ENCODE results near the gene KRTAP4-7.
"Not testable (repeated sequence)": the region's sequence is repeated elsewhere in the genome, so short reads cannot be mapped to it uniquely, and the experiment has no call there.

The KRTAP4-7 gene

DNA sequence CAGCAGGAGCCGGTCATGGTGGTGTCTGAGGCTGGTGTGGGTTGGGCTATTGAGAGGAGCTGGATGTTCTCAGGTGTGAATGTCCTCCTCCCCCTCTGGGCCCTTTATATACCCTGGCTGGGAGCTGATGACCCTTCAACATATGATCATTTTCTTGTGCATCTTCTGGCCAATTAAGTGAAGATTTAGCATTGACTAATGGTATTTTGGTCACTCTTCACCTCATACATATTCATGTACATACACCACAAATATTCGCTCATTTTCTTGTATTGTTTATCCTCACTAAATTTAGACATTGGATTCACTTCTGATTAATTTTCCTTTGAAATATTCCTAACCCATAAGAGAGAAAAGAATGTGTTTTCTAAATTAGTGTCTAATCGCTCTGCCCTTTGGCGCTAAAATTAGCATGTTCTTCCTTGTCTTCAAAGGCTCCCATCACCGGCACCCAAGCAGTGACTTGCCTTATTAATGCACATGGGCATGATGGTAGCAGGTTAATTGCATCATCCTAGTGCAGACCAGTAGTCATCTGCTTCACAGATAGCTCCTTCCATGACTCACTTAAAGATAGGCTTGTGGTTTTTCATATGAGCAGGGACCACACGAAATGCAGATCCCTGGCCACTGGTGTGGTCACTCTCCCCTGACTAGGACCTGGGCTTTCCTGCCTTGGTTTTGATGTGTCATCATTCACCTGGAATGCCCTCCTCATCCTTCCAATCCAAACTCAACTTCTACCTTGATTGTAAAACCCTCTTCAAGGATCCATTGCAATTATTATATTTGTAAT lies 17.9 kb upstream of the KRTAP4-7 start, which contains the start of gene KRTAP2-4:
Gene KRTAP2-4, minus strand, starts transcription at position 51 of the 796 bp plus-strand sequence. Its CDS starts 34 bp downstream, at position 17.
- DNase-seq: no peak

DNA sequence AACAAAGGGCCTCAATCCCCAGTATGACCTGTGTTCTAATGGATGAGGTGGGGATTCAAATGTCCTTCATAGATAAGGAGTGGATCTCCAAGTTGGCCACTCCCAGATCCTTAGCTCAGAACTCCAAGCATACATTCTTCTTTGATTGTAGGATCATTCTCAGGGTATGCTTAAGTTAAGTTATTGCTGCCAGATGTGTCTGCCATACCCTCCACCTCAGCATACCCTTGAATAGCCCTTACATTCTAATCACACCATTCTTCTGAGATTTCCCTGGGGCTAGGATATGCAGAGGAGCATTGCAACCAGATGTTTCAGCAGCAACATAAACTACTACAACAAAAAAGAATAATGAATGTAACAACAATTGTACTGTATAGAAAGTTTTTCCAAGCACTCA lies 16.7 kb upstream of the KRTAP4-7 start:
- no peak for DNase-seq

DNA sequence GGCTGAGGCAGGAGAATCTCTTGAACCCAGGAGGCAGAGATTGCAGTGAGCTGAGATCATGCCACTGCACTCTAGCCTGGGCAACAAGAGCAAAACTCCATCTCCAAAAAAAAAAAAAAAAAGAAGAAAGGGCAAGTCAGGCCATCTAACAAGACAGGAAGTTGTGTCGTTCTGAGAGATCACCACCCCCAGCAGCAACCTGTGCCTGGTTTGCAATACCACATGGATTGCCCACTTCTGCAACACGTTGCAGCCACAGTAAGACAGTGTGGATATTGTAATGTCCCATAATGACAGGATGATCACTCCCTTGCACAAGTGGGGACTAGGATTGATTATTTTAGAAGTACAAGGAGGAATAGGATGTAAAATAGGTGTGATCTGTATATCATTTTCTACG lies 14.9 kb upstream of the KRTAP4-7 start:
- no peak for DNase-seq

DNA sequence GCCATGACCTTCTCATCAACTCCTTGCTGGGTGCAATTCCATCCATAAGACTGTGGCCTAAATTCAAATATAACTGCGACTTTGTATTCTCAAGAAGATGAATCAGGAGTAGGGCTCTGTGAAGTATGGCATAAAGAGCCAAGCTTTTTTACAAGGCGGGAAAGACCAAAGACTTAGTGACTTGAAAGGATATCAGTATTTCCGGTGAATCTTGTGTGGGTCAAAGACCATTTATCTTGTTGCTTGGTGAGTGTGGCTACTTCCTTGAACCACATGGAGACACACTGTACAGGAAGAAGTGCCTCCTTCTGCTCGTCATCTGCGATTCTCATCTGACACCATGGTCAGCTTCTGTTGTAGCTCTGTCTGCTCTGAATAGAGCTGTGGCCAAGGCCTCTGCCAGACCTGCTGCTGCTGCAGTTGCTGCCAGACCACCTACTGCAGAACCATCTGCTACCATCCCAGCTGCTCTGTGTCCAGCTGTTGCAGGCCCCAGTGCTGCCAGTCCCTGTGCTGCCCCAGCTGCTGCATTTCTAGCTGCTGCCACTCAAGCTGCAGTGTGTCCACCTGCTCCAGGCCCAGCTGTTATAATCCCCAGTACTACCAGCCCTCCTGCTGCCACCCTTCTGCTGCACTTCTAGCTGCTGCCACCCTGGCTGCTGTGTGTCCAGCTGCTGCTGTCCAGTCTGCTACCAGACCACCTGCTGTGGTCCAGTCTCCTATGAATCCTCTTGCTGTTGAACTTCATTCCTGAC lies 12.2 kb upstream of the KRTAP4-7 start:
- no peak for DNase-seq

DNA sequence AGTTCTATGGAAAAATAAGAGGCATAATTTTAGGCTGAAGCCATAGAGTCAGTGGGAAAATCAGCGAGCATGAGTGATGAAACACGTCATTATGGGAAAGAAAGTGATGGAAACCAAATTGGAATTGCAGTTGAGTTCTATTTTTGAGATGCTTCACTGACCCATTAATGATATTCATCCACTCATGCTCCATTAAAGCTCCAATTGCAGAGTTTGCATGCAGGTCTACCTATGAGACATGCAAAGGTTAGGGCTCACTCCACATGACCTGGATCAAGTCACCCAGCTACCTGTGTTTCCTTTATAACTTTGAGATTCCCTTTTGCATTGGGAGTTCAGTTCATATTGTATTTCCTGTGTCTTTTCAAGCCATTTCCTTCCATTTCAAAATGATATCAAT lies 10.3 kb upstream of the KRTAP4-7 start:
- no peak for DNase-seq

DNA sequence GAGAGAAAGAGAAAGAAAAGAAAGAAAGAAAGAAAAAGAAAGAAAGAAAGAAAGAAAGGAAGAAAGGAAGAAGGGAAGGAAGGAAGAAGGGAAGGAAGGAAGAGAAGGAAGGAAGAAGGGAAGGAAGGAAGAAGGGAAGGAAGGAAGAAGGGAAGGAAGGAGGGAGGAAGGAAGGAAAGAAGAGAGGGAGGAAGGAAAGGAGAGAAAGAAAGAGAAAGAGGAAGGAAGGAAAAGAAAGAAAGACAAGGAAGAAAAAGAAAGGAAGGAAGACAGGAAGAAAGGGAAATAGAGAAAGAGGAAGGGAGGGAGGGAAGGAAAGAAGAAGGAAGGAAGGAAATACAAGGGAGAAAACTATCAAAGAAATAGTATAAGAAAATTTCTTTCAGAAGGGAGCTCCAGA lies 7.2 kb upstream of the KRTAP4-7 start:
- no peak for DNase-seq

DNA sequence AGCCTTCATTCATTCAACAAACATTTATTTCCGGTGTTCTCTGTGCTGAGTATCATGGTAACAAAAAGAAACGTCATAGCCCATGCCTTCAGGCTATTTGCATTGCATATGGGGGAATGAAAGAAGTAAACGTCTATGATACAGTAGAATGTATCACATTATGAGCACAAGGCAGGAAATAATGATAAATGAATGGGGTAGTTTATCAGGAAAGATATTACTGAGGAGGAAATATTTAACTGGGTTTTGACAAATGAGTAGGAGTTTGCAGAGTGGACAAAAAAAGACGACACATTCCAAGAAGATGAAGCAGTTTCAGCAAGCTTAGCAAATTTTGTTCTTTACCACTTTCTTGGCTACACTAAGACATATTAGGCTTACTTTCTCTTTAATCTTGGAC lies 1.3 kb upstream of the KRTAP4-7 start:
- no peak for DNase-seq

DNA sequence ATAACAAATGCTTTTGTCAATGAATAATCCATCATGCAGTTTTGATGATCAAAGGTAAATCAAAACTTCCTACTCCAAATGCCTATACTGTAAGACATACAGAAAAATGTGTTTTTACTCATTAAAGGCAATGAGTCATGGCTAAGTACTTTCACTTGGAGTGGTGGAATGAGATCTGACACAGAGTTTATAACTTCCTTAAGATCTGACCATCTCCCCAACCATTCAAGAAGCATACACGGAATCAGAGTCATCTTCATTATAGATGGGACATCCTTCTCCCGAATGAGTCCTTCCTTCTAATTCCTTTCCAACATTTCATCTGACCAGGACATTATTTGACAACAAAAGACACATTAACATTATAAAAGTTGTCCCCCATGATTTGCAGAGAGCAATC lies 523 bp upstream of the KRTAP4-7 start:
- not testable (repeated sequence) for DNase-seq

DNA sequence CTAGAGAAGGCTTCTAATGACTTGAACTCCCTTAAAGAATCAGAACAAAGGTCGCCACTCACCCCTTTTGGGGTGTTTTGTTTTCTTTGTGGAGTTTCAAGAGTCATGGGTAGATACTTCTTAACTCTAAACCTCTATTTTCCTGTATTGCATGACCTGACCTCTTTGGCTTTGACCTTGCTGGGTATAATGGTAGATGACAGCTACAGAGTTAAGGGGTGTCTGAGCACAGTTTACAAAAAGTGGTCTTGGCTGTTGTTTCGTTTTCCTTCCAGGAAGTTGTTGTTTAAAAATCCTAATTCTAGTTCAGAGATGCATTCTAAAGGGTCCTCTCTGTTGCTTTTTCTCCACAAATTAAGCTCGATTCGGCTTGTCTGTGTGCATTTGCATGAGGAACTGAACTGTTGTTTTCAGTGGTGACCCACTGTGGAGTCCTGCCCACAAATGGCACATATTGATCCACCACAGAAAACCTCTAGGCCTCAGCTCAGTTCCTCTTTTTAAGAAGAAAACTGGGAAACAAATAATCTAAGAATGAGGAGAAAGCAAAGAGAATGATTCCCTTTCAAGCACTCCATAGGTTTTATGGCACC lies 4.9 kb downstream of the KRTAP4-7 start:
- not testable (repeated sequence) for DNase-seq

DNA sequence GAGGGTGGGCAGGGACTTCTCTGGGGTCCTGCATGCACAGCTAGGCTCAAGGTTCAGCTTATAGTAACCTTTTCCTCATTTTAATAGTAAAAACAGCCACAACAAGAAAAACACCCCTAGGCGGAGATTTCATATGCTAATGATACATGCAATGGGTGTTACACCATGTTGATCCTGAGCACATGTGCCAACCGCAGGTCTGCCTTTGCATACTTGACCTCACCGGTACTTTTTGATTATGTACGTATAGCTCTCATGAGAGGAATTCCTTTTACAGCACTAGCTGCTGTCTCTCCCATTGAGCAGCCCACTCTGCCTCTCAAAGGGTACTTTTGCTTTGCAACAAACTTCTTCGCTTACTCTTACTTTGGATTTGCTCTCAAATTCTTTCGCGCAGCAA lies 12.1 kb downstream of the KRTAP4-7 start:
- no peak for DNase-seq

DNA sequence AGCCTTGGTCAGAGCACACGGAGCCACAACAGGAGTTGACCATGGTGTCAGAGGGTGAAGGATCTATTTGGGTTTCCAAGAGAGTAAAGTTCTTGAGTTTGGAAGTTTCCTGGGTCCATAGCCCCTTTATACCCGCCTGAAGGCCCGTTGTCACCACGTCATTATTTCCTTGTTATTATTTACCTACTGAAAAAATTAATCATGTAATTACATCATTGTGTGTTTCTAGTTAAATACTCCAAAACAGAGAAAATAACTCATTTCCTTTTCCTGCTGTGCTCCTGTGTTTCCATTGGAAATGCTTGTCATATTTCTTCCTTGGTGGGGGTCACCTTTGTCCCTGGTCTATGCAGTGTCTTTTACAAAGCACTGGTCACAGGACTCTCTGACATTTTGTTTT lies 14.1 kb downstream of the KRTAP4-7 start, which contains the start of gene KRTAP4-8:
Gene KRTAP4-8, minus strand, starts transcription at position 101 of the 400 bp plus-strand sequence. Its CDS starts 58 bp downstream, at position 43.
- DNase-seq: no peak

DNA sequence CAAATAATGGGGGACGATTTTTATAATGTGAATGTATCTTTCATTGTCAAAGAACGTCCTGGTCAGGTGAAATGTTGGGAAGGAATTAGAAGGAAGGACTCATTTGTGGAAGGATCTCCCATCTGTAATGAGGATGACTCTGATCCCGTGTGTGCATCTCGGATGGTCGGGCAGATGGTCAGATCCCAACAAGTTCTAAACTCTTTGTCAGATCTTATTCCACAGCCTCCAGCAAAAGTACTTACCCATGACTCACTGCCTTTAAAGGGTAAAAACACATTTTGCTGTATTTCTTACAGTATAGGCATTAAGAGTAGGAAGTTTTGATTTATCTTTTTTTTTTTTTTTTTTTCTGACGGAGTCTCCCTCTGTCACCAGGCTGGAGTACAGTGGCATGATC lies 14.5 kb downstream of the KRTAP4-7 start:
- DNase-seq: no peak

DNA sequence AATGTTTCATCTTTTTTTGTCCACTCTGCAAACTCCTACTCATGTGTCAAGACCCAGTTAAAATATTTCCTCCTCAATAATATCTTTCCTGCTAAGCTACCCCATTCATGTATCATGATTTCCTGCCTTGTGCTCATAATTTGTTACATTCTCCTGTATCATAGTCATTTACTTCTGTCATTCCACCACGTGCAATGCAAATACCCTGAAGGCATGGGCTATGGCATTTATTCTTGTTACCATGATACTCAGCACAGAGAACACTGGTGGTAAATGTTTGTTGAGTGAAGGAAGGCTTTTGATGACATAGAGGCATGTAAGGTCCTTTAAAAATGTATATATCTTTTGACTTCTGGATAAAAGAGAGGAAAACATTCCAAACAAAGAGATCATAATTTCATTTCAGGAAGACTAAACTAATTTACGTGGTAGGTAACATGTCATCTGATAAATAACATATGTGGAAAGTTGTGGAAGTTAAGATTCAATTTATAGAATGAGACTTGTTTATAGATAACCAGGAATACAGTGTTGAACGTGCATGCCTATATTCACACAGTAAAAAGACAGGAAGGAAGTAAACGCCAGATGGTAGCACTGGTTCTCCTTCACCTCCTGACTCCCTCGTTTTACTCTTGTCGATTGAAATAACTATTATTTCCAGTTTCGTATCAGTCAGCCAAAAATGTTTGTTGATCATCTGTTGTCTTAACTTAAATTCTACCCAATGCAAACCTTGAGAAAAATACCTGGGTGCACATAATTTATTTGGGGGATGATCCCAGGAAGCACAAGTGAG lies 15.9 kb downstream of the KRTAP4-7 start:
- not testable (repeated sequence) for DNase-seq

DNA sequence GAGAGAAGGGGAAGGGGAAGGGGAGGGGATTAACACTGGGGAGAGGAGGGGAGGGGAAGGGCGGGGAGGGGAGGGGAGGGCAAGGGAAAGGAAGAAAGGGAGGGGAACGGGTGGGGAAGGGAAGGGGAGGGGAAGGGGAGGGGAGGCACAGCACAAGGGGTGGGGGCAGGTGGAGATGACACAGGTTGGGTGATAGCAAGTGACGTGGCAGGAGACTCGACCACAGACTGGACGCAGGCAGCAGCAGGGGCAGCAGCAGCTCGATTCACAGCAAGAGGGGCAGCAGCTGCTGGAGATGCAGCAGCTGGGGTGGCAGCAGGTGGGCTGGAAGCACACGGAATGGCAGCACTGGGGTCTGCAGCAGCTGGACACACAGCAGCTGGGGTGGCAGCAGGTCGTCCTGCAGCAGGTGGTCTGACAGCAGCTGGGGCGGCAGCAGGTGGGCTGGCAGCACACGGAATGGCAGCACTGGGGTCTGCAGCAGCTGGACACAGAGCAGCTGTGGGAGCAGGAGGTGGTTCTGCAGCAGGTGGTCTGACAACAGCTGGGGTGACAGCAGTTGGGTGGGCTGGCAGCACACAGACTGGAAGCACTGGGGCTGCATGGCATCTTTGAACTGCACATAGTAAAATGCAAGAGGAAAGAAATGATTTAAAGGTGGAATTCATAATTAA lies 17.8 kb downstream of the KRTAP4-7 start, which contains the start of gene KRTAP4-16:
Gene KRTAP4-16, minus strand, starts transcription at position 624 of the 674 bp plus-strand sequence. Its CDS starts 0 bp downstream, at position 624.
- DNase-seq: no peak

DNA sequence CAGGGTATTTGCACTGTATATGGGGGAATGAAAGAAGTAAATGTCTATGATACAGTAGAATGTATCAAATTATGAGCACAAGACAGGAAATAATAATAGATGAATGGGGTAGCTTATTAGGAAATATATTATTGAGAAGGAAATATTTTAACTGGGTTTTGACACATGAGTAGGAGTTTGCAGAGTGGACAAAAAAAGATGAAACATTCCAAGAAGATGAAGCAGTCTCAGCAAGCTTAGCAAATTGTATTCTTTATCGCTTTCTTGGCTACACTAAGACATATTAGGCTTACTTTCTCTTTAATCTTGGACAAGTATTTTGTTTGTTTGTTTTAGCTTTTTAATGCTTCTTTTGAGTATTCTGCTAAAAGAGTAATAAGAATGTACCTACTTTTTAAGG lies 19.9 kb downstream of the KRTAP4-7 start:
- DNase-seq: no peak

DNA sequence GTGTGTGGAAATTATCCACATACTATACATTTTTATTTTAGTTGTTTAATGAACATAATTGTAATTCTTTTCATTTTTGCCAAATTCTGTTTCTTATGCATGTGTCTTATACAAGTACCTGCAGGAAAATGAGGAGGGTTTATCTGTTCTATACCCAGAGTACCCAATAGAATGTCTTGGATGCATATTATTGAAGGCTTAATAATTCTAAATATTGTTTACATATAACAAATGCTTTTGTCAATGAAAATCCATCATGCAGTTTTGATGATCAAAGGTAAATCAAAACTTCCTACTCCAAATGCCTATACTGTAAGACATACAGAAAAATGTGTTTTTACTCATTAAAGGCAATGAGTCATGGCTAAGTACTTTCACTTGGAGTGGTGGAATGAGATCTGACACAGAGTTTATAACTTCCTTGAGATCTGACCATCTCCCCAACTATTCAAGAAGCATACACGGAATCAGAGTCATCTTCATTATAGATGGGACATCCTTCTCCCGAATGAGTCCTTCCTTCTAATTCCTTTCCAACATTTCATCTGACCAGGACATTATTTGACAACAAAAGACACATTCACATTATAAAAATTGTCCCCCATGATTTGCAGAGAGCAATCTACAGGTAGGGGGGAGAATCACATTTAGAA lies 20.6 kb downstream of the KRTAP4-7 start:
- DNase-seq: not testable (repeated sequence)

DNA sequence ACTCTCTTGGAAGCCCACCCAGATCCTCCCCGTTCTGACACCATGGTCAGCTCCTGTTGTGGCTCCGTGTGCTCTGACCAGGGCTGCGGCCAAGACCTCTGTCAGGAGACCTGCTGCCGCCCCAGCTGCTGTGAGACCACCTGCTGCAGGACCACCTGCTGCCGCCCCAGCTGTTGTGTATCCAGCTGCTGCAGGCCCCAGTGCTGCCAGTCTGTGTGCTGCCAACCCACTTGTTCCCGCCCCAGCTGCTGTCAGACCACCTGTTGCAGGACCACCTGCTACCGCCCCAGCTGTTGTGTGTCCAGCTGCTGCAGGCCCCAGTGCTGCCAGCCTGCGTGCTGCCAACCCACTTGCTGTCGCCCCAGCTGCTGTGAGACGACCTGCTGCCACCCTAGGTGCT lies 21.4 kb downstream of the KRTAP4-7 start, which contains the start of gene KRTAP4-9:
Gene KRTAP4-9, plus strand, starts transcription at position 43 of the 400 bp plus-strand sequence. Its CDS starts 0 bp downstream, at position 43.
- not testable (repeated sequence) for DNase-seq

DNA sequence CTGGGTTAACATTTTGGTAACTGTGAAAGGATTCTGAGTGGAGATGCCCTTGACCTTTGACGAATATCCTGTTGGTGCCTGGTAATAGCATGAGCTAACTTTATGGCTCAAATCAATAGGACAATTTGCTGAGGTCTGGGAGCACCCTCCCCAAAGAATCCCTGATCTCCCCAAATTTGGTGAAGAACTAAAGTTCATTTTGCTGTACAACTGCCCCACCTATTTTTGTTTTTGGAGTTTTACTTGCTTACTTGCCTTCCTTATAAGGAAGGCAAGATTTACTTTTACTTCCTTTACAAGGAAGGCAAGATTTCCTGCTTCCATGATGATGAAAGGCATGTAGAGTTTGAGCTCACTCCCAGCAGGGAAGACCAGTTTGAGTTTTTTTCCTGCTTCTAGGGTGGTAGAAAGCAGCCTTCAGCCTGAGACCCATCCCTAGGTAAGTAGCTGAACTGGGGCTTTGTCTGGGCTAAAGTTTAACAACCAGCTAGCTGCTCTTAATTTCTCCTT lies 24.0 kb downstream of the KRTAP4-7 start:
- DNase-seq: no peak

DNA sequence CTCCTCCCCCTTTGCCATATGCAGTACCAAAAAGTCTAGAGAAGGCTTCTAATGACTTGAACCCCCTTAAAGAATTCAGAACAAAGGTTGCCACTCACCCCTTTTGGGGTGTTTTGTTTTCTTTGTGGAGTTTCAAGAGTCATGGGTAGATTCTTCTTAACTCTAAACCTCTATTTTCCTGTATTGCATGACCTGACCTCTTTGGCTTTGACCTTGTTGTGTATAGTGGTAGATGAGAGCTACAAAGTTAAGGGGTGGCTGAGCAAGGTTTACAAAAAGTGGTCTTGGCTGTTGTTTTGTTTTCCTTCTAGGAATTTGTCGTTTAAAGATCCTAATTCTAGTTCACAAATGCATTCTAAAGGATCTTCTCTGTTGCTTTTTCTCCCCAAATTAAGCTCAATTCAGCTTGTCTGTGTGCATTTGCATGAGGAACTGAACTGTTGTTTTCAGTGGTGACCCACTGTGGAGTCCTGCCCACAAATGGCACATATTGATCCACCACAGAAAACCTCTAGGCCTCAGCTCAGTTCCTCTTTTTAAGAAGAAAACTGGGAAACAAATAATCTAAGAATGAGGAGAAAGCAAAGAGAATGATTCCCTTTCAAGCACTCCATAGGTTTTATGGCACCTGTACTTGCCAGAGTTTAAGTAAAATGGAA lies 24.9 kb downstream of the KRTAP4-7 start:
- DNase-seq: not testable (repeated sequence)

DNA sequence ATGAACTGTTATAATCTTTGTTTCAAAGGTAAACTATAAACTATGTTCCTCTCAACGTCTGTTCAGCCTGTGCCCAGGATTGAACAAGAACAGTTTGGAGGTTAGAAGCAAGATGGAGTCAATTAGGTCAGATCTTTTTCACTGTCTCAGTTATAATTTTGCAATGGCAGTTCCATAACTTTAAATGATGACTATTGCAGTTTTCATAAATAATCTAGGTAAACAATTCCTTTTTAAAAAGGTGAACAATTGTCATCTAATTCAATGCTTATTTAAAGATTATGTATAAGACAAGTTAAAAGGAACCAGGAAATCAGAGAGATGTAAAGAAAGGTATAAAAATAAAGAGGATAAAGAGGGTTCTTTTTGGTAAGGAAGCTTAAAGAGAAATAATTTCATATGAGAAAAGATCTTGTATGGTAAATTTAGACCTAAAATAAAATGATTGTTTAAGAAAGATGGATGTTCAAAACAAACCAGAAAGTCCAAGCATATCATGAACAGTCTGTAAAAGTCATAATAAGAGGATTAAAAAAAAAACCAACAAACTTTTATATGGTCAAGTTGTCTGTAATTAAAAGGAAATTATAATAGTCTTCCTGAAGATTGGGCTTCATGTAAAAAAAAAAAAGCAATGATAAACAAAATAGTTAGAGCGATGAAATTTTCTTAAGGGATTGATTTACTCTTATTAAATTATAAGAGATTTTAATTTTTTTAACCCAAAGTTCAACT lies 27.4 kb downstream of the KRTAP4-7 start:
- DNase-seq: no peak

Measured in activated CD8-positive, alpha-beta memory T cell treated with anti-CD3 and anti-CD28 coated beads, Interleukin-2, amount 50 U/mL, for 4 hours (primary cell).